GM19395 (cell line): ENCODE data around the gene HEPACAM2.
A peak's percentile ranks its signal among the peaks of the same experiment; 100 is the strongest.

Source experiments
- ATAC-seq: cut with Tn5 transposase; IDR thresholded peaks from one replicate; pipeline ENCODE4 v1.9.1; 2021; ENCODE audit warnings: mild to moderate bottlenecking, moderate library complexity; ENCODE audit not compliant: unreplicated experiment

The HEPACAM2 gene

DNA sequence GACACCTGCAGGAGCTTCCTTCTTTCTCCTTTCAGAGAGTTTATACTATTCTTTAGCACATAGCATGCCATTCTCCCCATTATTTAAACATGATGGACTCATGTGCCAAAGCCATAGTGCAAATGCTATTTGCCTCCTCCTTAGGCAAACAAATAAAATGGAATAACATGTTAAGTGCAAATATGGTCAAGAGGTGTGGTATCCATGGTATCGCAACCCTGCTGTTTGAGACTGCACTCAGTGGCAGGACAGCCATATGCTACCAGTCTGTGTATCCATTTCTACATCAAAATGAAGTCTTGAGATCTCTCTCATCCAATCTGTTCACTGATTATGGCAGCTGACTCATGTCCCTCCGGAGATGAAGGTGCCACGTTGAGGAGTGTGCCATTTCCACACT lies 22.8 kb downstream of the HEPACAM2 start:
- ATAC-seq: no peak

DNA sequence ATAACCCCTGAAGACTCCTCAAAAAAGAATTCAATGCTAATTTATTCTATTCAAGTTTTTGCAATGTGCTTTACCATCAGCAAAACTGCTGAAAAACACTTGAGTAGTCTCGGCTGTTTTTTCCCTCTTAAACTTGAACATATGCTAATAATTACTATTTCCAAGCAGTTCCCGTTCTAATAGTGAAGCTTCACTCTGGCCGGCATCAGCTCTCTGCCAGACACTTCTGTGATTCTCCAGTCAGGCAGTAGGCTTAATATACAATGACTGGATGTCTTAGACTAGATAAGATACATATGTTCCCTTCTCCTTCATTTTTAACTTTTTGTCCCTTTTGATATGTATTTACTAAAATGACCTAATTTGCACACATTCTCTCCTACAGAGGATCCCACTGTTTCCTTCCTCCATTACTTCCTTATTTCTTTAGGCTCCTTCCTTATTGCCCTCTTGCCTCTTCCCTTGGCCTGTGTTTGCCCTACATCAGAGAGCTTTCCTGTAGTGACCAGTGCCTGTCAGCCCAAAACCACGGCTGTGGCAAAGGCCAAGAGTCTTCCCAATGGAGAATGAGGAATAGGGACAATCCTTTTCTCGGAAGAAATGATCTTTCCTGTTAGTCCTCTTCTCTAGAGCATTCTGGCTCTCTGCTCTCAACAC lies 23.5 kb downstream of the HEPACAM2 start:
- no peak for ATAC-seq

DNA sequence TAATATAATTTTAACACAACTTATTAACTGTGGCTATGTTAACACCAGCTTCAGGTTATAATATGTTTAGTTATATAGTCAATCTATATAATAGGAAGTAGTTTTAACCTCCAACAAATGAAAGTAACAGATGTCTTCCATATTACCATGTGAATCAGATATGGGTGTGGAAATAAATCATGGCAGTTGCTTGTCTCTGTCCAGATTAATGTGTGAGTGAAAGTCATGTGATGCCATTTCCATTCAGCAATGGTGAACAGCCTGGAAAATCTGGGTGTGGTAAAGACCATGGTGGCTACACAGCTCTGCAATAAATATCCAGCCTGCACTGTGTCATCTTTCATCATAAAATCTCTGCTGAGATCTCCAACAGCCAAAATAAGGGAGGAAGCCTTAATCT lies 27.8 kb downstream of the HEPACAM2 start:
- no peak for ATAC-seq

DNA sequence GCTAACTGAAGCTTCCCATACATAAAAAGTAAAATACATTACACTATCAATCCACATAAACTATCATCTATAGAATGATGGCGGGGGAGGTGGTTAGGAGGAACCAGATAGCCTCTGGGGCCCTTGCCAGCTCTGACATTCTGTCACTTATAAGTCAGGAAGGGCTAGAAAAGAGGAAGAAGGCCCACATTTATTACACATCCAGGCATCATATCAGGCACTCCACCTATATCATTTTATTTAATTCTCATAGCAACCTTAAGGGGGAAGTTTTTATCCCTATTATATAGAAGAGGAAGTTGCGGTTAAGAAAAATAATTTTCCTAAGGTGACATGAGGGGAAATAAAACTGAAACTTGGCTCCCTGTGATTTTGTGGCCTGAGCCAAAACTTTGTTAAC lies 29.9 kb downstream of the HEPACAM2 start:
- no peak for ATAC-seq

DNA sequence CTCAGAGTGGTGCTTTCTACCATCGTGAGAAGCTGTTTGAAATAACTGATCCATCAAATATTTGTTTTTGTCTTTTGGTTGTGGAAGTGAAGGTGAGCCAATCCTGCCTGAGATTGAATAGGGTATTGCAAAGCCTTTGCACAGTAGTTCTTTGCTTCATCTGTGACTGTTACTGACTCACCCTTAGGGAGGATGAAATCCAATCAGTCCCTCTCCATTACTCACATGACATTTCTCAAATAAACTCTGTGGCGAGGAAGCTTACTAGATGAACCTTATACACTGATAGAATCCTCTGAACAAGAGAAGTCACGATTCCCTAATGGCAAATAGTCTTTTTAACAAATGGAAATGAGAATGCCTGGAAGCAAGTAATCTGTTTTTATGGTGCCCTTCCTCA lies 31.9 kb downstream of the HEPACAM2 start:
- ATAC-seq: no peak

DNA sequence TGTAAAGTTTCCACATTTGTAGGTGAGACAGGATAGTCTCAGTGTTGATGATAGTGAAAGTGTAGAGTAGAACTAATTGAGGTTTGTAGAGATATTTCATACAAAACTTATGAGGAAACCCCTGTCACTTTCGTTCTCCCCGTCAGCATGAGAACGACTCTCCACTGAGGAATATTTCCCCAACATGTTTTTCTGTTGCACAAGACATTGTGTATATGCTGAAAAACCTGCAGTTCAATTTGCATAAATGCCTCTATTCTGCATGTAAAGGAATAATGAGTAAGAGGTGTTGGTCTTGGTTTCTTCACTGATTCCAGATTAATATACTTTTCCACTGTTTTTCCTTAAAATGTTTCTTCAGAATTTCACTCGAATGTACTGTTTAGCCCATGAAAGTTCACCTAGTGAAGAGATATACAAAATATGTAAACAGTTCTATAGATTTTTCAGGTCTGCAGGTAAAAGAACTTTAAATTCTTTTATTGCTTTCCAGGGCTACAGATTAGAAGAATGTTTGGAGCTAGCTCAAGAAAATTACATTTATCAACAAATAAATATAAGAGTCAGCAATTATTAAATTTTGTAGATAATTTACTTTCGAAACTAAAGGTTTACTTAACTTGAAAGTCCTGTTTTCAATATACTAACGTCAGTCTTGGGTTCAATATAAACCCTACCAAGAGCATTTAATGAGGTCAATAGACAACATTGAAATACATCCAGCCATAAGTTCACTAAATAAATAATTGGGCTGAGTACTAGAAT lies 37.2 kb downstream of the HEPACAM2 start:
- ATAC-seq: no peak

DNA sequence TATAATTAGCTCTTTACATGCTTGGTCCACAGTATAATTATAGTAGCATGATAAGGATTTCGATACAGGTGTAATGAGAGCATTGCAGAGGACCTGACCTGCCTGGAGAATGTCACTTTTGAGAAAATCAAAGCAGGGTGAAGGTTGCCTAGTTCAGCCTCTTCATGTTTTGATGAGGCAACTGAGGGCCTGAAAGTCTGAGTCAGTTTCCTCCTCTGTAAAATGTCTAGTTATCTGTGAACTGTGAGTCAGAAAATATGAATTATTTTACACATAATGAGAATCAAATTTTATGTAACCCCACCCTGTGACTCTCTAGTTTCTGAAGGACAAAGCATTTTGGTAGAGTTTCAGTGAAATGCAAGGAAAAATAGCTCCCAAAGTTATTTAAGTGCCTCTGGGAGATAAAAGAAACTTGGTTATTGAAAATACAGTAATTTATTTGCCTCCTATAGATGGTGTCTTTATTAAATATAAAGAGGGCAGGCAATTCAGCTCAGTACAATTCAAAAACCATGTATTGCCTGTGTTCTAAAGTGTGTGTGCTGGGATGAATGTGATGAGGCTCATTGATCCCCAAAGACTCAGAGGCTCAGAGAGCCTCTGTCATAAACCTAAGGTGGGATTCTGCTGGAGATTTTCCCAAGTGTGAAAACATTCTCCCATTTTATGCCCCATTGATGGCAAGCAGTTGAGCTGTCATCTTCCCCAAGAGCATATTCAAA lies 40.8 kb downstream of the HEPACAM2 start:
- no peak for ATAC-seq

DNA sequence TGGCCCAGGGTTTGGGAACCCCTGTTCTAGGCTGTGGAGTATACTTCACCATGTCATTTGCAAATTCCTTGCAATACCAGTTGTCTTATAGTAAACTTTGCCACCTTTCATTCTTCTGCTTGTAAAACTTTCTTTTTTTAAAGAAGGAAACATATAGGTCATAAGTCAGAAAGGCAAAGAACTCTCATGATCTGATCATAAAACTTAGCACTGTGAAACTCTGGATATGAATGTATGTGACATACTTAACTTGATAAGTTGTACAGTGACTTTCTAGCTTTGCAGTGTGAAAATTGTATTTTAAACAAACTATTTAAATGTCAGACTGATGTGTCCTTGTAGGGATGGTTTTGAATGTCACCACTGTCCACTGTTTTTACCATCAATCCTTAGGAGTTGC lies 47.1 kb downstream of the HEPACAM2 start:
- no peak for ATAC-seq

DNA sequence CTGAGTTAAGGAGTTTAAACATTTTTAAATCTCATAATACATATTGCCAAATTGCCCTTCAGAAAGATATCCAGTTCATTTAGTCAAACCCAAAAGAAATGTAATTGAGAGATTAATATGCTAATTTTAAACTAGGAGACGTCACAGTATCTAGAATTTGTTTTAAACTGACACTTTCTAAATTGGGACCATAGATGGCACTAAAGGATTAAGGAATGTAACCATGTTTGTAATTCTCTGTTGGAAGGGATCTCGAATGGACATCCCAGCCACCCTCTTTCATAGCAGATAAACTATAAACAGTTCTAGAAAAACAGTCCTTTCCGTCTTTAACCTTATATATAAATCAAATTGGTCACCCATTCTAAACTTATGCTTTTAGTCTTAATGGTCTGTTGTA lies 48.1 kb downstream of the HEPACAM2 start:
- no peak for ATAC-seq

DNA sequence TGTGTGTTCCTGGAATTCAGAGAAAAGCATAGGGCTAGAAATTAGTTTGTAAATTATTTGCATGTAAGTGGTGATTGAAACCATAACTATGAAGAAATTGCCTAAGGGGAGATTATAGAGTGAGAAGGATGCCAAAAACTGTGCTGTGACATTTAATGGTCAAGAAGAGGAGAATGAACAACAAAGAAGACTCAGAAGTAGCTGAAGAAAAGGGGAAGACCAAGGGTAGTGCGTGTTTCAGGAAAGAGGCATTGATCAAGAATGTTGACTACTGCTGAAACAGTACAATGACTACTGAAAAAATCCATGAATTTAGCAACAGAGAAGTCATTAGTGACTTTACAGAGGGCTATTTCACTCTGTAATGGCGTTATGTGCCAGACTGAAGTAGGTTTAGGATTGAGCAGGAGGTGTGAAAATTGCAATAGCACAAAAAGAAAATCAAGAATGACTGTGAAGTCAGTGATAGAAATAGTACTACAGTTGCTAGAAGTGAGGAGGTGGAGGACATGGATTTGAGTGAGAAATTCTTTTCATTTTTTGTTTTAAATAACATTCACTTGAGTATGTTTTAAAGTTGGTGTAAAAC lies 49.2 kb downstream of the HEPACAM2 start:
- no peak for ATAC-seq

DNA sequence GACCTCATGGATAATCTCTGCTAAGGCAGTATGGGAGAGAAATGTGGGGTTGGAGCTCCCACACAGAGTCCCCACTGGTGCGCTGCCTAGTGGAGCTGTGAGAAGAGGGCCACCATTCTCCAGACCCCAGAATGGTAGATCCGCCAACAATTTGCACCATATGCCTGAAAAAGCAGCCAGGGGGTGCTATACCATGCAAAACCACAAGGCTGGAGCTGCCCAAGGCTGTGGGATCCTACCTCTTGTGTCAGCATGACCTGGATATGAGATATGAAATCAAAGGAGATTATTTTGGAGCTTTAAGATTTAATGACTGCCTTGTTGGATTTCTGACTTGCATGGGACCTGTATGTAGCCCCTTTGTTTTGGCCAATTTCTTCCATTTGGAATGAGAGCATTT lies 51.0 kb downstream of the HEPACAM2 start:
- ATAC-seq: no peak

DNA sequence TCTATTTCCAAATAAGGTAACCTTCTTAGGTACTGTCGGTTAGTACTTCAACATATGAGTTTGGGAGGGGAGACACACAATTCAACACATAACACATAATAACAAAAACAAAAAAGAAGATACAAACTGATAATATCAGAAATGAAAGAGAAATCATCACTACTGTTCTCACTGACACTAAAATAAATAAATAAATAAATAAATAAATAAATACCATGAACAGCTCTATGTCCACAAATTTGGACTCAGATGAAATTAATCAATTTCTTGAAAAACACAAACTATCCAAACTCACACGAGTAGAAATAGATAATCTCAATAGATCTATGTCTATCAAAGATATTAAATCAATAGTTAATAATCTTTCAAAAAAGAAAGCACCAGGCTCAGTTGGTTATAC lies 53.6 kb downstream of the HEPACAM2 start:
- ATAC-seq: no peak

DNA sequence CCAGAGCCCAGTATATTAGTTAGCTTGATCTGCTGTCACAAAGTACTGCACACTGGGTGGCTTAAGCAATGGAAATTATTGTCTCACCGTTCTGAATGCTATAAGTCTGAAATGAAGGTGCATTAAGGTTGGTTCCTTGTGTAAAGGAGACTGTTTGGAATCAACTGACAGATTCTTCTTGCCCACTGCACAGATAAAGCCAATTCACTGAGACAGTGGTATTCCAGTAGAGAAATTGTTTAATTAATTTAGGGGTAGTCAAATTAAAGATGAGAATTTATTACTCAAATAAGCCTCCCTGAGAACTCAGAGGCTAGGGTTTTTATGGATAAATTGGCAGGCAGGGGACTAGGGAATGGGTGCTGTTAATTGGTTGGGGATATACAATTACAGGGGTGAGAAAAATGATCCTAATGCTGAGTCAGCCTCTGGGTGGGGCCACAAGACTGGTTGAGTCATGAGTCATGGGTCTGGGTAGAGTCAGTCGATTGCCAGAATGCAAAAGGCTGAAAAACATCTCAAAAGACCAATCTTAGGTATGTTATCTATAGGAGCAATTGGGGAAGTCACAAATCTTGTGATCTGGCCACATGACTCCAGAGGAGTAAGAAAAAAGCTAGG lies 54.6 kb downstream of the HEPACAM2 start:
- ATAC-seq: no peak

DNA sequence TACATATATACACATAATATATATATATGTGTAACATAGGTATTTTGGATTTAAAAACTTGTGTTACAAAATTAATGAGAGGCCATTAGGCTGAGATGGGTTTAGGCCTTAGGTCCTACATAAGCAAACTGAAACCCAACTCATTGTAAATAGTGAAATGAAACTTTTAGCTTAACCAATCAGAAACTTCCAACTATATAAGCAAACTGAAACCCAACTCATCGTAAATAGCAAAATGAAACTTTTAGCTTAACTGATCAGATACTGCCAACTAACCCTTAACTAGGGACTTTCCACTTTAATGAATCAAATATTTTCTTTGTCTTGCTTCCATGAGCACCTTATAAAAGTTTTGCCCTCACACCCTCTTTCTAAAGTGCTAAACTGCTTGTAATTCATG lies 60.8 kb downstream of the HEPACAM2 start:
- ATAC-seq: peak; percentile 100

DNA sequence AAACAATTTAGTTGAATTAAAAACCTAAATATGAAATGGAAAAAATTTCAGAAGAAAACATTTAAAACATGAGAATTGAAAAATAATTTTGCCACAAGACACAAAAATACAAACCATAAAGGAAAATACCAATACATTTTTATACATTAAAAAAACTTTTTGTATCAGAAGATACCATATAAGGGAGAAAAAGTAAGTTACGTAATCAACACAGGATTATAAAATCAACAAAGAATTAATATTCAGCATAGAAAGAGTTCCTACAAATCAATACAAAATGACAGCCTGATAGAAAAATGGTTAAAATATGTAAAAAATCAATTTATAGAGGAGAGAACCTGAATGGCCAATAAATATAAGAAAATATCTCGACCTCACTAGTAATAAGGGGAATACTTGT lies 61.5 kb downstream of the HEPACAM2 start:
- no peak for ATAC-seq

DNA sequence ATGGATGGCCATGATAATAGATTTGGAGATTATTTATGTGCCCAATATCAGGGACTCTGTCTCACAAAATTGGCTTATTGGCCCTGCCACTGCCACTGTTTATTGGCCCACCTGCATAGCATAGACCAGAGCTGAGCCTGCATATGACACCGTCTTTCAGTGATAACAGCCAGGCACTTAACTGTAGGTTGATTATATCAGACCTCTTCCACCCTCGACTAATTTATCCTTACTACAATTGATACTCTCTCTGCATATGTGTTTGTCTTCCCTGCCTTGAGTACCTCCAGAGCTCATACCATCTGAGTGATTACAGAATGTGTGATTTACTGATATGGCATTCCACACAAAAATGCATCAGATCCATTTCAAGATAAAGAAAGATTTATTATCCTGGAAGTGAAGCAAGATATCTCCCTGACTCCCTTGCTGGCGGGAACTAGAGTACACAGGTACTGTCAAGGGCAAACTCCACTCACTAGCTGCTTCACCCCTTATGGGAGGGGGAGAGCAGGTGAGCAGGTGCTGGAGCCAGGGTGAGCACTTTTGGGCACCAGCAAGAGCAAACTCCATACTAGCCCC lies 65.0 kb downstream of the HEPACAM2 start:
- no peak for ATAC-seq

DNA sequence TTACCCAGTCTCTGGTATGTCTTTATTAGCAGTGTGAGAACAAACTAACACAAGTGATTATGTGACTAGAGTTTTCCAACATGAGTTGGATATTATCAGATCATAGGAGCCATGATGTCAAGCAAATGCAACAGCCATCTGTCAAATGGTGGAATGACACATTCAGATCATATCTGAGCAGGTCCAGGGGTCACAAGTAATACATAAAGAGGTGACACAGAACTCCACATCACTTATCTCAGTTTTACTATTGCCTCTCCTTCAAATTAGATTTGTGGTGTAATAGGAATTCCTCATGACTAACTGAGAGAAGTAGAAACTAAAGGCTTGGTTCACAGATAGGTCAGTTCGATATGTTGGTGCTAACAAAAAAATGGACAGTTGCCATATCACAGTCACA lies 65.9 kb downstream of the HEPACAM2 start:
- no peak for ATAC-seq

DNA sequence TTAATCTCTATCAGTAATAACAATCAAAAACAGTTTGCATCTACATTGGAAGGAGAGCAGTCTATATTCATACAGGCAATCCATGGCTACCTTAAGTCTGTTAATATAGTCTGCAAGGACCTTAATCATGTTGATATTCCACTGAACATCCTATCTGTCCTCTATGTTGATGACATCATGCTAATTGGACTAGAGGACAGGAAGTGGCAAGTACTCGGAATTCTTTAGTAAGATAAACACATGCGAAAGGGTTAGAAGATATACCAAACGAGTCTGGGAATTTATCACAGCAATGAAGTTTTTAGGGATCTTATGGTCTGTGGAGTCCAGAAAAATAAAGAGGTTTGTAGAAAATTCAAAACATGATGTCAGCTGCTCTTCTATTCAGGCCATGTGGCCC lies 66.8 kb downstream of the HEPACAM2 start:
- ATAC-seq: no peak

DNA sequence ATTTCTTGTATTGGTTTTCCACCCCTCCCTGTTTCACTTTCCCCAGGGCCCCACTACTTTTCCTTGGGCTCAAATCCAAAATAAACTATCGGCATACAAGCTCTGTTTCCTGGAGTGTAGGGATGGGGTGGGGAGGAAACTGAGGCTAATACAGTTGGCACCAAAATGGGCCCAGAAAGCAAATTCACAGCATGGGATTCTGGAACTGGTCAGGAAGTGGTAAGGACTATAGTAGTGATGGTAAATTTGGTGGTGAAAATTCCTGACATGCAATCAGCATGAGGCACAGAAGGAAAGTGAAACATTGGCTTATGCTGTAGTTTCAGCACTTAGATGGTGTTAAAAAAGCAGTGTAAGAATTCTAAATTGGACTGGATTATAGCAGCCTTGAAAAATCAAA lies 69.4 kb downstream of the HEPACAM2 start:
- ATAC-seq: no peak

DNA sequence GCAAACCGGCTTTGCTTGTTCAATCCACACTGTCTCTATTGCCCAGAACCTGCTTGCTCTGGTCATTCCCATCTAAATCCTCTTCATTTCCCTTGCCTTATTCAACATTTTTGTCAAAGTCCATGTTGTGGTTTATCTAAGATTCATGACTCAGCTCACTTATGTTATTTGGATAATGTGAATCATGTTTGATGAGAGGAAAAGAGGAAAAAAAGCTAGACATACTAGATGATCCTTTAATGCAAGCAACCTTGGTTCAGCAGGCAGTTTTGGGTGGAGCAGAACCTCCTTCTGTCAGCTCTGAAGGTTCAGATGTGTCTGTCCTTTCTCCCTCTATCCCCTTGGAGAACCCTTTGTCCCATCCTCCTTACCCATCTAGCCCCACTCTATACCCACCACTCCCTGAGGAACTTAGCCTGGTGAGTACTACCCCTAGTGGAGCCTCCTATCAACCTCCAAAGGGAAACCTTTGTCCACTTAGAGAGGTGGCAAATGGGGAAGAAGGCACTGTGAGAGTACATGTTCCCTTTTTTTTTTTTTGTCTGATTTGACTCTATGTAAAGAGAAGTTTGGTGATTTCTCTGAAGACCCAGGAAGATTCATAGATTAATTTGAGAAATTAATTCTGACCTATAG lies 76.0 kb downstream of the HEPACAM2 start:
- no peak for ATAC-seq
